SK-N-SH treated with all-trans-retinoic acid at 6 μM for 48 hours (cell line): ENCODE results near the gene PAX1.

Experiments used
- ATAC-seq: fragments of 200-7000 bp; cut with Tn5 transposase; 3 replicates; pipeline ENCODE4 v1.9.1; 2020; ENCODE audit warnings: mild to moderate bottlenecking, moderate library complexity
- ARNTL ChIP-seq: fragments of 450-650 bp; formaldehyde crosslinking; IDR thresholded peaks from 2 replicates; pipeline ENCODE4 v1.5.0; 2020; ENCODE audit warnings: low read depth, mild to moderate bottlenecking, moderate library complexity, borderline replicate concordance
- BACH2 ChIP-seq: fragments of 250-450 bp; sonication (Bioruptor Pico); IDR thresholded peaks from 2 replicates; pipeline ENCODE4 v1.9.0; 2021; ENCODE audit warnings: mild to moderate bottlenecking, borderline replicate concordance
- CREB5 ChIP-seq: fragments of 250-450 bp; sonication (Bioruptor Pico); IDR thresholded peaks from 2 replicates; pipeline ENCODE4 v1.5.1; 2020; ENCODE audit warnings: low read depth, mild to moderate bottlenecking, moderate library complexity
- CSDC2 ChIP-seq: fragments of 250-450 bp; sonication (Bioruptor Pico); IDR thresholded peaks from 2 replicates; pipeline ENCODE4 v1.5.0; 2020; ENCODE audit warnings: mild to moderate bottlenecking, moderate library complexity
- CSRNP3 ChIP-seq: fragments of 250-450 bp; sonication (Bioruptor Pico); IDR thresholded peaks from 2 replicates; pipeline ENCODE4 v1.5.1; 2021; ENCODE audit warnings: mild to moderate bottlenecking, moderate library complexity
- GLIS3 ChIP-seq: fragments of 250-450 bp; sonication (Bioruptor Pico); IDR thresholded peaks from 2 replicates; pipeline ENCODE4 v1.5.0; 2020; ENCODE audit warnings: mild to moderate bottlenecking, moderate library complexity
- ISL1 ChIP-seq: fragments of 250-450 bp; sonication (Bioruptor Pico); IDR thresholded peaks from 2 replicates; pipeline ENCODE4 v2.1.2; 2022; ENCODE audit warnings: mild to moderate bottlenecking, moderate library complexity
- OSR1 ChIP-seq: fragments of 250-450 bp; sonication (Bioruptor Pico); IDR thresholded peaks from 2 replicates; pipeline ENCODE4 v1.8.0; 2022; ENCODE audit warnings: moderate library complexity, mild to moderate bottlenecking, inconsistent platforms
- POU6F1 ChIP-seq: fragments of 250-450 bp; sonication (Bioruptor Pico); IDR thresholded peaks from 2 replicates; pipeline ENCODE4 v1.8.0; 2021; ENCODE audit warnings: low read depth, mild to moderate bottlenecking, moderate library complexity, borderline replicate concordance
- PPARA ChIP-seq: fragments of 250-450 bp; sonication (Bioruptor Pico); IDR thresholded peaks from 2 replicates; pipeline ENCODE4 v1.5.0; 2020; ENCODE audit warnings: mild to moderate bottlenecking, borderline replicate concordance
- RARB ChIP-seq: fragments of 250-450 bp; sonication (Bioruptor Pico); IDR thresholded peaks from 2 replicates; pipeline ENCODE4 v1.8.0; 2021; ENCODE audit warnings: mild to moderate bottlenecking, moderate library complexity
- SNAI2 ChIP-seq: fragments of 250-450 bp; sonication (Bioruptor Pico); IDR thresholded peaks from 2 replicates; pipeline ENCODE4 v1.5.0; 2020; ENCODE audit warnings: mild to moderate bottlenecking, moderate library complexity
- TCF4 ChIP-seq: fragments of 250-450 bp; sonication (Bioruptor Pico); IDR thresholded peaks from 2 replicates; pipeline ENCODE4 v1.8.0; 2021; ENCODE audit warnings: mild to moderate bottlenecking, moderate library complexity, borderline replicate concordance
- TOX ChIP-seq: fragments of 250-450 bp; sonication (Bioruptor Pico); IDR thresholded peaks from 2 replicates; pipeline ENCODE4 v1.8.0; 2021; ENCODE audit warnings: mild to moderate bottlenecking, moderate library complexity, borderline replicate concordance
- TSHZ2 ChIP-seq: fragments of 250-450 bp; sonication (Bioruptor Pico); IDR thresholded peaks from 2 replicates; pipeline ENCODE4 v1.5.0; 2020; ENCODE audit warnings: mild to moderate bottlenecking, moderate library complexity
- ZC3H10 ChIP-seq: fragments of 250-450 bp; sonication (Bioruptor Pico); IDR thresholded peaks from 2 replicates; pipeline ENCODE4 v1.5.1; 2021; ENCODE audit warnings: mild to moderate bottlenecking, moderate library complexity
- ZFP3 ChIP-seq: fragments of 250-450 bp; sonication (Bioruptor Pico); IDR thresholded peaks from 2 replicates; pipeline ENCODE4 v1.5.0; 2020; ENCODE audit warnings: mild to moderate bottlenecking, moderate library complexity
- ZFP30 ChIP-seq: fragments of 450-650 bp; formaldehyde crosslinking; IDR thresholded peaks from 2 replicates; pipeline ENCODE4 v1.5.0; 2022; ENCODE audit warnings: mild to moderate bottlenecking, moderate library complexity
- ZNF565 ChIP-seq: fragments of 450-650 bp; formaldehyde crosslinking; conservative IDR thresholded peaks from 2 replicates; pipeline ENCODE4 v1.5.0; 2020; ENCODE audit warnings: low read depth, mild to moderate bottlenecking, moderate library complexity
- ZNF70 ChIP-seq: fragments of 450-650 bp; formaldehyde crosslinking; IDR thresholded peaks from 2 replicates; pipeline ENCODE4 v1.5.0; 2020; ENCODE audit warnings: mild to moderate bottlenecking, moderate library complexity

Gene PAX1

GRCh38 chr20:21707999-21708737, 2.7 kb downstream of the PAX1 start (continued):
- no peak for TF ChIP-seq TCF4 (CRISPR knock-in tag)
- no peak for TF ChIP-seq SNAI2 (CRISPR knock-in tag)
- no peak for TF ChIP-seq ISL1
- TF ChIP-seq ZFP30 (CRISPR knock-in tag) = no peak
- TF ChIP-seq, all 23 proteins: peak for 0

- TF ChIP-seq RARB (CRISPR knock-in tag) (no peak), ZFP30 (CRISPR knock-in tag) (no peak), CREB5 (CRISPR knock-in tag) (no peak), CSRNP3 (CRISPR knock-in tag) (no peak), ARNTL (CRISPR knock-in tag) (no peak), TCF4 (CRISPR knock-in tag) (no peak), TSHZ2 (CRISPR knock-in tag) (no peak)
- TF ChIP-seq, all 23 proteins: peak for 0
- no peak for ATAC-seq
These were observed 3.5 kb downstream of the PAX1 start for GRCh38 chr20:21708738-21709534.

GRCh38 chr20:21709535-21709904, 4.1 kb downstream of the PAX1 start:
- no peak for TF ChIP-seq TOX
- TF ChIP-seq POU6F1 (CRISPR knock-in tag) = no peak
- TF ChIP-seq PPARA (CRISPR knock-in tag) = no peak
- no peak for TF ChIP-seq CSDC2 (CRISPR knock-in tag)
- TF ChIP-seq CSRNP3 (CRISPR knock-in tag) = no peak
- no peak for ATAC-seq

- ATAC-seq = no peak
- TF ChIP-seq ZFP30 (CRISPR knock-in tag) = no peak
- no peak for TF ChIP-seq BACH2 (CRISPR knock-in tag)
- TF ChIP-seq RARB (CRISPR knock-in tag) = no peak
- TF ChIP-seq GLIS3 (CRISPR knock-in tag) = no peak
- TF ChIP-seq TCF4 (CRISPR knock-in tag) = no peak
- TF ChIP-seq ZNF565 (CRISPR knock-in tag) = no peak
- TF ChIP-seq OSR1 (CRISPR knock-in tag) = no peak
- no peak for TF ChIP-seq ARNTL (CRISPR knock-in tag)
- TF ChIP-seq ZC3H10 = no peak
- no peak for TF ChIP-seq POU6F1 (CRISPR knock-in tag)
- no peak for TF ChIP-seq ZNF70 (CRISPR knock-in tag)
- no peak for TF ChIP-seq TOX
- no peak for TF ChIP-seq ZFP3 (CRISPR knock-in tag)
These were observed 4.9 kb downstream of the PAX1 start for GRCh38 chr20:21710341-21710740.
